ENCODE data around the gene PCNX2.
"Not testable (repeated sequence)": the region's sequence is repeated elsewhere in the genome, so short reads cannot be mapped to it uniquely, and the experiment has no call there.

Gene PCNX2

GRCh38 chr1:233089251-233089650, 206.3 kb downstream of the PCNX2 start:
- no peak overlapping the region for H3K4me3 ChIP-seq (ENCODE audit: low read depth, low read length)
- no peak for DNase-seq (ENCODE audit: low read depth)

- DNase-seq (ENCODE audit: low read depth) = no peak
- no peak overlapping the region for H3K4me3 ChIP-seq (ENCODE audit: low read depth, low read length)
Measured at GRCh38 chr1:233088613-233089012, 206.9 kb downstream of the PCNX2 start.

- H3K4me3 ChIP-seq (ENCODE audit: low read depth, low read length) = no peak overlapping the region
Measured at GRCh38 chr1:233086961-233087881, 208.3 kb downstream of the PCNX2 start.

GRCh38 chr1:233085566-233085965, 210.0 kb downstream of the PCNX2 start:
- H3K4me3 ChIP-seq (ENCODE audit: low read depth, low read length) = no peak overlapping the region
- no peak for DNase-seq (ENCODE audit: low read depth)

More at GRCh38 chr1:233086961-233087881, 208.3 kb downstream of the PCNX2 start:
- DNase-seq (ENCODE audit: low read depth) = no peak

- no peak overlapping the region for H3K4me3 ChIP-seq (ENCODE audit: low read depth, low read length)
- no peak for DNase-seq (ENCODE audit: low read depth)
Measured at GRCh38 chr1:233082778-233083550, 212.6 kb downstream of the PCNX2 start.

GRCh38 chr1:233081735-233082134, 213.8 kb downstream of the PCNX2 start:
- H3K4me3 ChIP-seq (ENCODE audit: low read depth, low read length) = no peak overlapping the region
- DNase-seq (ENCODE audit: low read depth) = peak; percentile 46

GRCh38 chr1:233080827-233081226, 214.7 kb downstream of the PCNX2 start:
- not testable (repeated sequence) for DNase-seq (ENCODE audit: low read depth)

GRCh38 chr1:233080286-233080685, 215.2 kb downstream of the PCNX2 start:
- DNase-seq (ENCODE audit: low read depth) = no peak
- no peak overlapping the region for H3K4me3 ChIP-seq (ENCODE audit: low read depth, low read length)

More at GRCh38 chr1:233080827-233081226, 214.7 kb downstream of the PCNX2 start:
- H3K4me3 ChIP-seq (ENCODE audit: low read depth, low read length) = not testable (repeated sequence)

GRCh38 chr1:233079574-233079973, 216.0 kb downstream of the PCNX2 start:
- H3K4me3 ChIP-seq (ENCODE audit: low read depth, low read length) = no peak overlapping the region
- DNase-seq (ENCODE audit: low read depth) = no peak

GRCh38 chr1:233078396-233078795, 217.1 kb downstream of the PCNX2 start:
- H3K4me3 ChIP-seq (ENCODE audit: low read depth, low read length) = no peak overlapping the region
- no peak for DNase-seq (ENCODE audit: low read depth)

- H3K4me3 ChIP-seq (ENCODE audit: low read depth, low read length) = no peak overlapping the region
- no peak for DNase-seq (ENCODE audit: low read depth)
Measured at GRCh38 chr1:233075915-233076295, 219.6 kb downstream of the PCNX2 start.

GRCh38 chr1:233066087-233066486, 229.4 kb downstream of the PCNX2 start:
- no peak overlapping the region for H3K4me3 ChIP-seq (ENCODE audit: low read depth, low read length)
- no peak for DNase-seq (ENCODE audit: low read depth)

GRCh38 chr1:233065685-233066084, 229.8 kb downstream of the PCNX2 start:
- no peak for DNase-seq (ENCODE audit: low read depth)

GRCh38 chr1:233064988-233065387, 230.5 kb downstream of the PCNX2 start:
- peak; percentile 6 for DNase-seq (ENCODE audit: low read depth)
- no peak overlapping the region for H3K4me3 ChIP-seq (ENCODE audit: low read depth, low read length)

More at GRCh38 chr1:233065685-233066084, 229.8 kb downstream of the PCNX2 start:
- no peak overlapping the region for H3K4me3 ChIP-seq (ENCODE audit: low read depth, low read length)

- H3K4me3 ChIP-seq (ENCODE audit: low read depth, low read length) = no peak overlapping the region
- DNase-seq (ENCODE audit: low read depth) = no peak
Measured at GRCh38 chr1:233063462-233063861, 232.1 kb downstream of the PCNX2 start.

- H3K4me3 ChIP-seq (ENCODE audit: low read depth, low read length) = no peak overlapping the region
- DNase-seq (ENCODE audit: low read depth) = no peak
Measured at GRCh38 chr1:233061265-233061664, 234.3 kb downstream of the PCNX2 start.

- no peak for DNase-seq (ENCODE audit: low read depth)
- no peak overlapping the region for H3K4me3 ChIP-seq (ENCODE audit: low read depth, low read length)
Measured at GRCh38 chr1:233060461-233060994, 235.0 kb downstream of the PCNX2 start.

- H3K4me3 ChIP-seq (ENCODE audit: low read depth, low read length) = no peak overlapping the region
- DNase-seq (ENCODE audit: low read depth) = no peak
Measured at GRCh38 chr1:233057836-233058235, 237.7 kb downstream of the PCNX2 start.

GRCh38 chr1:233055879-233056641, 239.5 kb downstream of the PCNX2 start:
- no peak for DNase-seq (ENCODE audit: low read depth)
- no peak overlapping the region for H3K4me3 ChIP-seq (ENCODE audit: low read depth, low read length)
